Uterus (tissue), 4 donors: ENCODE data around the gene APOC4. TPM values are rescaled to one million over a fixed set of nuclear protein-coding genes. Genes with fewer than 3 reads are reported as not detected.

Experiments used
- DNase-seq, 2 donors: peaks; one replicate each; pipeline ENCODE4 v3.0.0-alpha.2; 2019 to 2020
- H3K27ac ChIP-seq, 2 donors: fragments of 200-600 bp; sonication (generic); 1 replicate in 1 of 2; 2 replicates in 1 of 2; pipeline ENCODE4 v1.5.1; 2016 to 2018
- H3K27me3 ChIP-seq, 2 donors: fragments of 200-600 bp; sonication (generic); one replicate each; pipeline ENCODE4 v1.5.1; 2018 to 2019; ENCODE audit warnings: control low read depth in 1 of 2
- H3K36me3 ChIP-seq, 2 donors: fragments of 200-600 bp; sonication (generic); one replicate each; pipeline ENCODE4 v1.5.1; 2019; ENCODE audit warnings: control low read depth in 1 of 2
- H3K4me1 ChIP-seq, 2 donors: fragments of 200-600 bp; sonication (generic); one replicate each; pipeline ENCODE4 v1.5.1; 2018 to 2019; ENCODE audit warnings: control low read depth in 1 of 2
- H3K4me3 ChIP-seq, 2 donors: fragments of 200-600 bp; sonication (generic); 1 replicate in 1 of 2; 2 replicates in 1 of 2; pipeline ENCODE4 v1.5.1; 2018 to 2019; ENCODE audit warnings: mild to moderate bottlenecking in 1 of 2
- H3K9me3 ChIP-seq, 2 donors: fragments of 200-600 bp; sonication (generic); one replicate each; pipeline ENCODE4 v1.5.1; 2019; ENCODE audit warnings: control low read depth in 1 of 2
- CTCF ChIP-seq, 4 experiments: fragments of 200-600 bp in 2 of 4; fragments of 450-650 bp in 2 of 4; sonication (generic) in 2 of 4; IDR thresholded peaks; one replicate each; pipeline ENCODE4 v1.5.1; 2016 to 2019; ENCODE audit warnings: antibody characterized with exemption in 4 of 4, mild to moderate bottlenecking in 2 of 4, moderate library complexity in 1 of 4
- POLR2A ChIP-seq, 2 donors: fragments of 450-650 bp; IDR thresholded peaks; one replicate each; pipeline ENCODE4 v1.6.1; 2016; ENCODE audit warnings: antibody characterized with exemption in 2 of 2, mild to moderate bottlenecking in 1 of 2, moderate library complexity in 1 of 2
- intact Hi-C: fragments of 100-400 bp; cut with DNase I; formaldehyde crosslinking; loops from one replicate; pipeline ENCODE4 v1.15.1; 2023; ENCODE audit warnings: low total_unique reads
- total RNA-seq, 4 donors: library from RNA; depleted of rRNA in 3 of 4; stranded (reverse); fragments of >200 nt in 3 of 4; gene quantifications; one replicate each; pipeline versions ENCODE4 v1.1.0 to v1.2.4, GENCODE V29; 2014 to 2023
- donor health status: DM: yes; HTN: yes; CAD: no.

Gene APOC4
- total RNA-seq, 4 donors from 2014 or later, result not detected

GRCh38 chr19:44985445-44985844 lies 43.4 kb downstream of the APOC4 start:
- H3K4me3 ChIP-seq, result no peak overlapping the region
- no peak overlapping the region for H3K27ac ChIP-seq
- no peak for TF ChIP-seq POLR2A (IDR thresholded peaks at IDR 0.05)
- TF ChIP-seq CTCF (IDR thresholded peaks at IDR 0.05), result no peak
- no peaks in the 10 kb centered on the region for H3K36me3 ChIP-seq
- intact Hi-C loops, result no loop called here
- H3K27me3 ChIP-seq, result no peaks in the 10 kb centered on the region
- DNase-seq, result no peak
- H3K4me1 ChIP-seq, result no peaks in the 10 kb centered on the region
- H3K9me3 ChIP-seq, result no peaks in the 10 kb centered on the region

GRCh38 chr19:44986389-44986788 lies 44.4 kb downstream of the APOC4 start:
- Histone ChIP-seq H3K4me3 (no peak overlapping the region), H3K4me1 (no peaks in the 10 kb centered on the region), H3K36me3 (no peaks in the 10 kb centered on the region), H3K27ac (no peak overlapping the region), H3K27me3 (no peaks in the 10 kb centered on the region), H3K9me3 (no peaks in the 10 kb centered on the region)
- intact Hi-C loops, result no loop called here
- no peak for TF ChIP-seq POLR2A (IDR thresholded peaks at IDR 0.05)
- TF ChIP-seq CTCF (IDR thresholded peaks at IDR 0.05), result no peak
- no peak for DNase-seq

- intact Hi-C loops, result no loop called here
- Histone ChIP-seq H3K4me3 (no peak overlapping the region), H3K9me3 (no peaks in the 10 kb centered on the region), H3K36me3 (no peaks in the 10 kb centered on the region), H3K27ac (no peak overlapping the region), H3K4me1 (no peaks in the 10 kb centered on the region), H3K27me3 (no peaks in the 10 kb centered on the region)
- TF ChIP-seq POLR2A (IDR thresholded peaks at IDR 0.05), result no peak
- no peak for TF ChIP-seq CTCF (IDR thresholded peaks at IDR 0.05)
- DNase-seq, result no peak
These were observed 45.2 kb downstream of the APOC4 start for GRCh38 chr19:44987148-44987675.

GRCh38 chr19:44988273-44988672 lies 46.2 kb downstream of the APOC4 start:
- intact Hi-C loops, result no loop called here
- H3K4me1 ChIP-seq, result no peaks in the 10 kb centered on the region
- no peak overlapping the region for H3K4me3 ChIP-seq
- TF ChIP-seq POLR2A (IDR thresholded peaks at IDR 0.05) (no peak), CTCF (IDR thresholded peaks at IDR 0.05) (no peak)
- no peaks in the 10 kb centered on the region for H3K9me3 ChIP-seq
- no peak overlapping the region for H3K27ac ChIP-seq
- no peaks in the 10 kb centered on the region for H3K27me3 ChIP-seq
- no peaks in the 10 kb centered on the region for H3K36me3 ChIP-seq
- no peak for DNase-seq

- no peak overlapping the region for H3K27ac ChIP-seq
- intact Hi-C loops, result no loop called here
- H3K4me3 ChIP-seq, result no peak overlapping the region
- peak; percentile 58 to 61 for DNase-seq
- no peaks in the 10 kb centered on the region for H3K4me1 ChIP-seq
- H3K36me3 ChIP-seq, result no peaks in the 10 kb centered on the region
- no peaks in the 10 kb centered on the region for H3K27me3 ChIP-seq
- no peaks in the 10 kb centered on the region for H3K9me3 ChIP-seq
- TF ChIP-seq POLR2A (IDR thresholded peaks at IDR 0.05) (no peak), CTCF (IDR thresholded peaks at IDR 0.05) (peak in 3 of 4 experiments; percentile 24 to 35 (median 30))
These were observed 47.0 kb downstream of the APOC4 start for GRCh38 chr19:44988896-44989556.
